Suprapubic skin (tissue), 4 donors: ENCODE results near the gene DPEP3.

Experiments
- CTCF ChIP-seq, 2 donors: fragments of 200-600 bp in 1 of 2; fragments of 450-650 bp in 1 of 2; sonication (generic) in 1 of 2; IDR thresholded peaks; one replicate each; pipeline ENCODE4 v1.5.1; 2016 to 2019; ENCODE audit warnings: antibody characterized with exemption in 2 of 2, mild to moderate bottlenecking in 1 of 2, moderate library complexity in 1 of 2
- EP300 ChIP-seq: sonication (generic); formaldehyde crosslinking; IDR thresholded peaks from one replicate; pipeline ENCODE4 v1.6.1; 2017; ENCODE audit warnings: antibody characterized with exemption
- POLR2A ChIP-seq, 2 donors: fragments of 450-650 bp; IDR thresholded peaks; one replicate each; pipeline ENCODE4 v1.6.1; 2017; ENCODE audit warnings: antibody characterized with exemption in 2 of 2, mild to moderate bottlenecking in 2 of 2, moderate library complexity in 2 of 2
- POLR2AphosphoS5 ChIP-seq, 3 donors: sonication (generic); formaldehyde crosslinking; IDR thresholded peaks; one replicate each; pipeline ENCODE4 v1.6.1; 2017; ENCODE audit warnings: antibody characterized with exemption in 3 of 3

GRCh38 chr16:68015681-68016080 is 35.4 kb upstream of the DPEP3 start, which contains the start of gene DPEP2NB:
- TF ChIP-seq CTCF (IDR thresholded peaks at IDR 0.05) (no peak), POLR2A (IDR thresholded peaks at IDR 0.05) (no peak), POLR2AphosphoS5 (IDR thresholded peaks at IDR 0.05) (no peak), EP300 (no peak)
